Fibroblast of villous mesenchyme (primary cell): ENCODE measurements around the gene MRPS7. TPM values are rescaled to one million over a fixed set of nuclear protein-coding genes. Genes with fewer than 3 reads are reported as not detected.
A peak's percentile ranks its signal among the peaks of the same experiment; 100 is the strongest.
"Not testable (repeated sequence)": the region's sequence is repeated elsewhere in the genome, so short reads cannot be mapped to it uniquely, and the experiment has no call there.

Experiments used
- DNase-seq: peaks from one replicate; pipeline ENCODE4 v3.0.0-alpha.2; 2010; ENCODE audit warnings: low read depth
- H3K4me3 ChIP-seq: 2 replicates; pipeline ENCODE4 v1.5.1; 2011; ENCODE audit warnings: low read depth, mild to moderate bottlenecking, low read length
- CTCF ChIP-seq: IDR thresholded peaks from 2 replicates; pipeline ENCODE4 v1.5.1; 2012; ENCODE audit warnings: low read depth, mild to moderate bottlenecking, low read length; ENCODE audit not compliant: insufficient read depth
- total RNA-seq: library from RNA; depleted of rRNA; stranded (reverse); fragments of >200 nt; gene quantifications from 2 replicates; pipeline ENCODE4 v1.2.3, GENCODE V29; 2012

The MRPS7 gene
- total RNA-seq, 1 donor, result 70.8 TPM

DNA sequence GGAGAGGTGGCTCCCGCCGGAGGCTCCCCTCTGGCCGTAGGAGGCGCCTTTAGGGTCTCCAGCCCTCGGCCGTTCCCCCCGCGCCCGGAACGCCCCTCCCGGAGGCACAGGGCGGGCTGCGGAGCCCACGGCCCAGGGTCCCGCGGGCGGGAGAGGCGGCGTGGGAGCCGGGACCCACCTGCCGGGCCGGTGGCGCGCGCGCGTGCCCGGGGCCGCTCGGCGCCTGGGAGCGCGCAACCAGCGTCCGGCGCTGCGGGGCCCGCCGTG lies 9.2 kb downstream of the MRPS7 start, which contains the start of gene MIF4GD:
MIF4GD (minus strand) TSS at position 266 of the 267 bp plus-strand sequence. CDS start 1,036 bp downstream, outside the sequence.
- H3K4me3 ChIP-seq, result peak within 1 kb of the TSS; percentile 88
- no peak for DNase-seq
- no peak for TF ChIP-seq CTCF

- DNase-seq, result peak; percentile 66
- TF ChIP-seq CTCF, result peak; percentile 41
- peak overlapping the region; percentile 77 for H3K4me3 ChIP-seq
These were observed 9.7 kb downstream of the MRPS7 start for GRCh38 chr17:75271233-75271954.

GRCh38 chr17:75271955-75272847 lies 10.5 kb downstream of the MRPS7 start:
- DNase-seq, result no peak
- H3K4me3 ChIP-seq, result peak overlapping the region; percentile 77
- TF ChIP-seq CTCF, result no peak

DNA sequence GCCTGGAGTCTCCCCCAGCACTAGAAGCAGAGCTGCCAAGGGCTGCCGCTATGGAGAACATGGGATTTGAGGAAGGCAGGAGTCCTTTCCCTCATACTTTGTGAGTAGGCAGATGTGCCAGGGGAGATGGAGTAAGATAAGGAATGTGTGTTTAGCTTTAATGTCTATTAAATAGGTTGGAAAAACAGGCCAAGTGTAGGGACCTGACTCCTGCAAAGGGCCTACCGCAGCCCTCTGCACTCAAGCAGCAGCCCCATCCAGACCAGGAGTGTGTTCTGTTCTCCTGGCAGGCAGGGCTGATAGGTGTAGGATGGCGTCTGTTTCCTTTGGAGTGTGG lies 11.1 kb downstream of the MRPS7 start:
- no peak for DNase-seq
- no peak for TF ChIP-seq CTCF
- no peak overlapping the region for H3K4me3 ChIP-seq

GRCh38 chr17:75273977-75274708 lies 12.5 kb downstream of the MRPS7 start:
- no peak for TF ChIP-seq CTCF
- DNase-seq, result peak; percentile 53
- H3K4me3 ChIP-seq, result no peak overlapping the region

GRCh38 chr17:75277664-75278071 lies 16.0 kb downstream of the MRPS7 start:
- TF ChIP-seq CTCF, result no peak
- no peak overlapping the region for H3K4me3 ChIP-seq
- DNase-seq, result peak; percentile 57

GRCh38 chr17:75280189-75280588 lies 18.5 kb downstream of the MRPS7 start:
- not testable (repeated sequence) for DNase-seq

More at GRCh38 chr17:75280189-75280588, 18.5 kb downstream of the MRPS7 start:
- not testable (repeated sequence) for H3K4me3 ChIP-seq
